Prostate gland (tissue), 2 donors: ENCODE data around the gene NEK2.

ENCODE experiments used
- CTCF ChIP-seq, 4 experiments: fragments of 200-600 bp in 2 of 4; fragments of 450-650 bp in 2 of 4; sonication (generic) in 2 of 4; IDR thresholded peaks; 1 replicate in 3 of 4; 2 replicates in 1 of 4; pipeline ENCODE4 v1.5.1; 2016 to 2019; ENCODE audit warnings: antibody characterized with exemption in 4 of 4, mild to moderate bottlenecking in 2 of 4, moderate library complexity in 2 of 4
- POLR2A ChIP-seq: fragments of 450-650 bp; IDR thresholded peaks from one replicate; pipeline ENCODE4 v1.6.1; 2016; ENCODE audit warnings: antibody characterized with exemption, mild to moderate bottlenecking
- POLR2AphosphoS5 ChIP-seq: sonication (generic); formaldehyde crosslinking; IDR thresholded peaks from one replicate; pipeline ENCODE4 v1.6.1; 2017; ENCODE audit warnings: antibody characterized with exemption

DNA sequence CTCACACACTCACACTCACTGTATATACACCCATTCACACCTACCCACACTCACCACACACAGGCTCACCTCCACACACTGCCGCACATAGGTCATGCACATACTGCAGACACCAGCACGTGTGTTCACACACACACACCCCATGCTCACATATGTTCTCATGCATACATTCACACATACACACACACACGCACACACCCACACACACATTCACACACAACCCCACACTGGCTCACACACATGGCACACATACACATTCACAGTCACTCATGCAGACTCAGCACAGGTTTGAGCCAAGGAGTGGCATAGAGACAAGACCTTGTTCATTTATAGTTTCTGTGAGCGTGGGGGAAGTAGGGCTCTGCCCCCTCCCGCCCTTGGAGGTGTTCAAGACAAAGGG is 55.3 kb downstream of the NEK2 start:
- TF ChIP-seq CTCF (IDR thresholded peaks at IDR 0.05): no peak
- no peak for TF ChIP-seq POLR2A
- no peak for TF ChIP-seq POLR2AphosphoS5
